Breast epithelium (tissue), 3 donors: Measurements from ENCODE around the gene HOXA2.

Source experiments
- POLR2AphosphoS5 ChIP-seq, 3 donors: sonication (generic); formaldehyde crosslinking; IDR thresholded peaks; one replicate each; pipeline ENCODE4 v1.6.1; 2017; ENCODE audit warnings: antibody characterized with exemption in 3 of 3
- TF ChIP-seq, protein P1 (sequence below), 3 donors: fragments of 450-650 bp; IDR thresholded peaks; one replicate each; pipeline ENCODE4 v1.5.1; 2016 to 2017; ENCODE audit warnings: antibody characterized with exemption in 3 of 3, mild to moderate bottlenecking in 3 of 3, moderate library complexity in 3 of 3

DNA sequence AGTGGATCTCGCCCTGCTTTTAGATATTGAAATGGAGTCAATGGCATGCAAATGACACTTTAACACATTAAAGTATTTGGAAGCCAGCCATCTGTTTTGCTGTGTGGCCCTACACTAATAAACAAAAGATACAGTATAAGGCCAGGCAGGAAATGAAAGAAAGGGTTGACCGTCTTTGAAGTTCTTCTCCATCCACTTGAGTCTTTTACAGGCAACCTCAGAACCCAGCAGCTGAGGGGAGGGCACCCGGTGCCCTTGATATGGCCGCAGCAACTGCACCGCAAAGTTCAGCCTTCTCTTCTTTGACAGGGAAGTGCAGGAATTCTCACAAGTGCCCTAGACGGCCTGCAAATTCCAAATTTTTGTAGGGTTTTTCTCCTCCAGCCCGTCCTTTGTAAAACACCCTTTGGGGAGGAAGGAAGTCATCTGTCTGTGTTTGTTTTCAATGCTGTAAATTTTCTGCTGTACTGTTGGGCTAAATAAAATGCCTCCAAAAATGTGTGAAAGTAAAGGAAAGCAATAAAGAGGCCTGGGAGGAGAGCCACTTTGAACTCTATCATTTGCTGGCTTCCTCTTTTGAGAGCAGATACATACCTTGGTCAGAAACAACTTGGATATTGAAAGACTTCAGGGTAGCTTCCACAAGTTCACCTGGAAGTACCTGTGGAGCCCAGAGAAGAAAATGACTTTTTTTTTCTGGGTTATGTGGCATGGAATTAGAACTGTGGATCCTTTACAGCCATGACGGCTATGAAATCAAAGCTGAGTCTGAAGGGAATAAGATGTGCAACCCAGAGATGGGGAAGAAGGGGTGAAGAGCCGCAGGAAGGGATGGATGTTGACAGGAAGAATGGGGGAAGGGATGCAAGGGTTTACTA is 10.3 kb downstream of the HOXA2 start:
- TF ChIP-seq, protein P1, sequence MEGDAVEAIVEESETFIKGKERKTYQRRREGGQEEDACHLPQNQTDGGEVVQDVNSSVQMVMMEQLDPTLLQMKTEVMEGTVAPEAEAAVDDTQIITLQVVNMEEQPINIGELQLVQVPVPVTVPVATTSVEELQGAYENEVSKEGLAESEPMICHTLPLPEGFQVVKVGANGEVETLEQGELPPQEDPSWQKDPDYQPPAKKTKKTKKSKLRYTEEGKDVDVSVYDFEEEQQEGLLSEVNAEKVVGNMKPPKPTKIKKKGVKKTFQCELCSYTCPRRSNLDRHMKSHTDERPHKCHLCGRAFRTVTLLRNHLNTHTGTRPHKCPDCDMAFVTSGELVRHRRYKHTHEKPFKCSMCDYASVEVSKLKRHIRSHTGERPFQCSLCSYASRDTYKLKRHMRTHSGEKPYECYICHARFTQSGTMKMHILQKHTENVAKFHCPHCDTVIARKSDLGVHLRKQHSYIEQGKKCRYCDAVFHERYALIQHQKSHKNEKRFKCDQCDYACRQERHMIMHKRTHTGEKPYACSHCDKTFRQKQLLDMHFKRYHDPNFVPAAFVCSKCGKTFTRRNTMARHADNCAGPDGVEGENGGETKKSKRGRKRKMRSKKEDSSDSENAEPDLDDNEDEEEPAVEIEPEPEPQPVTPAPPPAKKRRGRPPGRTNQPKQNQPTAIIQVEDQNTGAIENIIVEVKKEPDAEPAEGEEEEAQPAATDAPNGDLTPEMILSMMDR (IDR thresholded peaks at IDR 0.05) = no peak
- TF ChIP-seq POLR2AphosphoS5 (IDR thresholded peaks at IDR 0.05) = no peak
